Stomach (tissue), 4 donors: Measurements from ENCODE around the gene TEKT2.

ENCODE experiments used
- CTCF ChIP-seq, 7 experiments: fragments of 450-650 bp in 4 of 7; fragments of 200-600 bp in 3 of 7; sonication (generic) in 3 of 7; IDR thresholded peaks; one replicate each; pipeline ENCODE4 v1.5.1; 2016 to 2019; ENCODE audit warnings: antibody characterized with exemption in 7 of 7, control low read depth in 2 of 7, mild to moderate bottlenecking in 1 of 7
- EP300 ChIP-seq: sonication (generic); formaldehyde crosslinking; IDR thresholded peaks from one replicate; pipeline ENCODE4 v1.6.1; 2017; ENCODE audit warnings: antibody characterized with exemption
- POLR2A ChIP-seq, 4 donors: fragments of 450-650 bp; IDR thresholded peaks; one replicate each; pipeline ENCODE4 v1.6.1; 2016; ENCODE audit warnings: antibody characterized with exemption in 4 of 4, control low read depth in 2 of 4, mild to moderate bottlenecking in 1 of 4, moderate library complexity in 1 of 4

GRCh38 chr1:36109041-36109679 lies 25.3 kb downstream of the TEKT2 start:
- TF ChIP-seq POLR2A (IDR thresholded peaks at IDR 0.05) (no peak), CTCF (IDR thresholded peaks at IDR 0.05) (no peak), EP300 (no peak)
